HEK293 (cell line): ENCODE measurements around the gene PSMB9.

Source experiments
- ELK4 ChIP-seq: IDR thresholded peaks from 2 replicates; pipeline ENCODE4 v1.6.1; 2011; ENCODE audit warnings: mild to moderate bottlenecking, low read depth, low read length, borderline replicate concordance
- PATZ1 ChIP-seq: fragments of 450-650 bp; formaldehyde crosslinking; IDR thresholded peaks from 2 replicates; pipeline ENCODE4 v1.5.1; 2016; ENCODE audit warnings: missing biosample characterization, missing genetic modification characterization
- PRDM2 ChIP-seq: fragments of 450-650 bp; formaldehyde crosslinking; IDR thresholded peaks from 2 replicates; pipeline ENCODE4 v1.5.1; 2016; ENCODE audit warnings: missing biosample characterization, missing genetic modification characterization, borderline replicate concordance
- SCRT1 ChIP-seq: fragments of 450-650 bp; formaldehyde crosslinking; IDR thresholded peaks from 2 replicates; pipeline ENCODE4 v1.5.1; 2016; ENCODE audit warnings: missing biosample characterization, missing genetic modification characterization, borderline replicate concordance
- SP3 ChIP-seq: fragments of 450-650 bp; formaldehyde crosslinking; IDR thresholded peaks from 2 replicates; pipeline ENCODE4 v1.5.1; 2016; ENCODE audit warnings: missing biosample characterization, missing genetic modification characterization
- SP7 ChIP-seq: fragments of 450-650 bp; formaldehyde crosslinking; IDR thresholded peaks from 2 replicates; pipeline ENCODE4 v1.5.1; 2016; ENCODE audit warnings: missing biosample characterization, missing genetic modification characterization
- TCF7L2 ChIP-seq: IDR thresholded peaks from 2 replicates; pipeline ENCODE4 v1.6.1; 2011; ENCODE audit warnings: low read depth, mild to moderate bottlenecking, inconsistent platforms, low read length, moderate library complexity, borderline replicate concordance
- TRIM28 ChIP-seq: IDR thresholded peaks from 2 replicates; pipeline ENCODE4 v1.6.1; 2011; ENCODE audit warnings: low read length, control low read depth, borderline replicate concordance
- ZBTB11 ChIP-seq: fragments of 450-650 bp; formaldehyde crosslinking; conservative IDR thresholded peaks from 2 replicates; pipeline ENCODE4 v1.5.1; 2016; ENCODE audit warnings: low read depth, missing biosample characterization, missing genetic modification characterization
- ZNF184 ChIP-seq: fragments of 450-650 bp; IDR thresholded peaks from 2 replicates; pipeline ENCODE4 v1.5.1; 2018; ENCODE audit warnings: missing biosample characterization, mild to moderate bottlenecking, missing genetic modification characterization
- ZNF223 ChIP-seq: fragments of 450-650 bp; formaldehyde crosslinking; IDR thresholded peaks from 2 replicates; pipeline ENCODE4 v1.5.1; 2016; ENCODE audit warnings: missing biosample characterization, missing genetic modification characterization
- ZNF324 ChIP-seq: fragments of 450-650 bp; formaldehyde crosslinking; IDR thresholded peaks from 2 replicates; pipeline ENCODE4 v1.5.1; 2016; ENCODE audit warnings: missing biosample characterization, missing genetic modification characterization
- ZNF335 ChIP-seq: fragments of 450-650 bp; formaldehyde crosslinking; conservative IDR thresholded peaks from 2 replicates; pipeline ENCODE4 v1.5.1; 2016; ENCODE audit warnings: missing biosample characterization, missing genetic modification characterization
- ZNF391 ChIP-seq: fragments of 450-650 bp; formaldehyde crosslinking; IDR thresholded peaks from 2 replicates; pipeline ENCODE4 v1.5.1; 2016; ENCODE audit warnings: low read depth, missing biosample characterization, missing genetic modification characterization, borderline replicate concordance
- ZNF416 ChIP-seq: fragments of 450-650 bp; formaldehyde crosslinking; IDR thresholded peaks from 2 replicates; pipeline ENCODE4 v1.5.1; 2016; ENCODE audit warnings: missing biosample characterization, missing genetic modification characterization
- ZNF449 ChIP-seq: fragments of 450-650 bp; formaldehyde crosslinking; IDR thresholded peaks from 2 replicates; pipeline ENCODE4 v1.5.1; 2017; ENCODE audit warnings: missing biosample characterization, mild to moderate bottlenecking, missing genetic modification characterization, moderate library complexity
- ZNF558 ChIP-seq: fragments of 450-650 bp; formaldehyde crosslinking; IDR thresholded peaks from 2 replicates; pipeline ENCODE4 v1.5.1; 2016; ENCODE audit warnings: missing biosample characterization, missing genetic modification characterization
- ZNF560 ChIP-seq: fragments of 450-650 bp; formaldehyde crosslinking; IDR thresholded peaks from 2 replicates; pipeline ENCODE4 v1.5.1; 2017; ENCODE audit warnings: missing biosample characterization, missing genetic modification characterization, borderline replicate concordance
- ZNF580 ChIP-seq: fragments of 450-650 bp; formaldehyde crosslinking; IDR thresholded peaks from 2 replicates; pipeline ENCODE4 v1.5.1; 2016; ENCODE audit warnings: missing biosample characterization, missing genetic modification characterization
- ZNF645 ChIP-seq: fragments of 450-650 bp; formaldehyde crosslinking; IDR thresholded peaks from 2 replicates; pipeline ENCODE4; 2016; ENCODE audit warnings: missing biosample characterization, missing genetic modification characterization
- ZNF654 ChIP-seq: fragments of 450-650 bp; formaldehyde crosslinking; IDR thresholded peaks from 2 replicates; pipeline ENCODE4 v1.5.1; 2016; ENCODE audit warnings: low read depth, missing biosample characterization, missing genetic modification characterization
- ZSCAN16 ChIP-seq: fragments of 450-650 bp; formaldehyde crosslinking; IDR thresholded peaks from 2 replicates; pipeline ENCODE4 v1.5.1; 2016; ENCODE audit warnings: missing biosample characterization, missing genetic modification characterization

The PSMB9 gene

GRCh38 chr6:32894085-32895005 lies 40.4 kb downstream of the PSMB9 start (continued):
- TF ChIP-seq PRDM2 (tag by site-specific recombination) (no peak), ZNF335 (peak; percentile 98), ZNF449 (no peak), ZNF560 (no peak), ZBTB11 (tag by site-specific recombination) (peak; percentile 80), ZSCAN16 (tag by site-specific recombination) (no peak), ZNF324 (no peak; the same call in 1 of the 2 replicates), PATZ1 (peak; percentile 86), TCF7L2 (no peak), TRIM28 (0 out of 2 replicates have a peak, but pooled peaks have one; percentile 31), ELK4 (no peak), ZNF391 (0 out of 2 replicates have a peak, but pooled peaks have one; percentile 15), ZNF654 (tag by site-specific recombination) (no peak), SCRT1 (tag by site-specific recombination) (no peak), ZNF223 (tag by site-specific recombination) (no peak), SP7 (peak; percentile 68), ZNF416 (no peak), SP3 (tag by site-specific recombination) (peak; percentile 70), ZNF645 (tag by site-specific recombination) (no peak), ZNF558 (tag by site-specific recombination) (no peak), ZNF184 (no peak), ZNF580 (tag by site-specific recombination) (peak; percentile 94)
